Upper lobe of left lung (tissue), 6 donors: ENCODE measurements around the gene PAPSS2. TPM values are rescaled to one million over a fixed set of nuclear protein-coding genes. Genes with fewer than 3 reads are reported as not detected.

Source experiments
- ATAC-seq, 2 donors: fragments of 200-7000 bp; cut with Tn5 transposase; one replicate each; pipeline ENCODE4 v1.9.1; 2022; ENCODE audit warnings: mild to moderate bottlenecking in 2 of 2, moderate library complexity in 2 of 2; ENCODE audit not compliant: low FRiP score in 2 of 2
- DNase-seq, 2 donors: peaks; one replicate each; pipeline ENCODE4 v3.0.0-alpha.2; 2019 to 2020
- H3K27ac ChIP-seq, 4 donors: fragments of 200-600 bp; sonication (generic); one replicate each; pipeline ENCODE4 v1.5.1; 2016 to 2019
- H3K27me3 ChIP-seq, 4 donors: fragments of 200-600 bp; sonication (generic); one replicate each; pipeline ENCODE4 v1.5.1; 2017 to 2019
- H3K36me3 ChIP-seq, 4 donors: fragments of 200-600 bp; sonication (generic); one replicate each; pipeline ENCODE4 v1.5.1; 2016 to 2019
- H3K4me1 ChIP-seq, 4 donors: fragments of 200-600 bp; sonication (generic); one replicate each; pipeline ENCODE4 v1.5.1; 2018 to 2019
- H3K4me3 ChIP-seq, 4 donors: fragments of 200-600 bp; sonication (generic); one replicate each; pipeline ENCODE4 v1.5.1; 2017 to 2019; ENCODE audit warnings: mild to moderate bottlenecking in 2 of 4, moderate library complexity in 1 of 4
- H3K9me3 ChIP-seq, 4 donors: fragments of 200-600 bp; sonication (generic); one replicate each; pipeline ENCODE4 v1.5.1; 2018 to 2019
- EP300 ChIP-seq, 4 donors: sonication (generic); formaldehyde crosslinking; IDR thresholded peaks; one replicate each; pipeline ENCODE4 v1.5.1; 2017; ENCODE audit warnings: antibody characterized with exemption in 4 of 4, control low read depth in 2 of 4
- POLR2A ChIP-seq, 4 donors: fragments of 450-650 bp; IDR thresholded peaks; one replicate each; pipeline ENCODE4 v1.5.1; 2016 to 2017; ENCODE audit warnings: antibody characterized with exemption in 4 of 4, mild to moderate bottlenecking in 2 of 4
- POLR2AphosphoS5 ChIP-seq, 2 donors: sonication (generic); formaldehyde crosslinking; IDR thresholded peaks; one replicate each; pipeline ENCODE4 v1.5.1; 2017; ENCODE audit warnings: antibody characterized with exemption in 2 of 2
- WGBS, 2 donors: methylation state at CpG; one replicate each; pipeline ENCODE4 v1.1.5; 2017 to 2018; 5-methylcytosine and 5-hydroxymethylcytosine counted together
- total RNA-seq, 6 donors: library from RNA; depleted of rRNA in 4 of 6; stranded (reverse); fragments of >200 nt in 4 of 6; gene quantifications; one replicate each; pipeline versions ENCODE4 v1.1.0 to v1.2.1, GENCODE V29; 2016 to 2021
- TF ChIP-seq, protein P1 (sequence below), 6 experiments: fragments of 450-650 bp in 4 of 6; fragments of 200-600 bp in 2 of 6; sonication (generic) in 2 of 6; IDR thresholded peaks; one replicate each; pipeline ENCODE4 v1.5.1; 2016 to 2019; ENCODE audit warnings: antibody characterized with exemption in 6 of 6
- donor health status: DM: no; HTN: no; CAD: no; lungs with moderate emphysema.
- donor health status: DM: no; HTN: yes; CAD: no; lungs with severe emphysema.

PAPSS2 gene
- total RNA-seq, 6 donors from 2014 or later: 48.2 to 217 (median 159) TPM

DNA sequence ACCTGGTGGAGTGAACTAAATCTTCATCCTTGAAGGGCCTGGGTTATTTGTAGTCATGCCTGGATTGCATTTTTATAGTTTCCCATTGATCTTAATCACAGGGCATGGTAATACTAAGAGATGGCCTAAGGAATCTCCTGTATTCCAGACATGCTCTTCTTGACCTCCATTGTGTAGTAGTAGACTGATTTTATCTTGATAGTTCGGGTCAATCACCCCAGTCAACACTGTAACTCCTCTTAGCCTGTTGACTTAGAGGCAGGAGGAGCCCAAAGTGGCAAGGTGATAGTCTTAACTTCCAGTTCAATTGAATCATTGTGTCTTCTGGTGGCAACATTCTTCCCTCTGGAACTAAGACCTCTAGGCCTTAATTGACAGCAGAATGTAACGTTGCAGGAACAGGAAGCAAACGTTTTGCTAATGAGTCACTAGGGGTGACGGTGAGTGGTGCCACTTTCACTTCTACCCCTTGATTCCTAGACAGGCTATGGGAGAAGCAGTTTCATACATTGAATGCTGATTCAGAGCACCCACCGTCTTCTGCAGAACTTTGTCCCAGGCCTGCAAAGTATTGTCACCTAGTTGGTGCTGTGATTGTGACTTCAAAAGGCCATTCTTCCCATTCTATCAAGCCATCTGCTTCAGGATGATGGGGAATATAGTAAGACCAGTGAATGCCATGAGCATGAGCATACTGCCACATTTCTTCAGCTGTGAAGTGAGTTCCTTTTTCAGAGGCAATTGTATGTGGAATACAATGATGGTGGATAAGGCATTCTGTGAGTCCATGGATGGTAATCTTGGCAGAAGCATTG lies 24.0 kb upstream of the PAPSS2 start:
- peak overlapping the region in 1 of 4 donors; percentile 30 for H3K27ac ChIP-seq

GRCh38 chr10:87636313-87636915 lies 23.3 kb upstream of the PAPSS2 start:
- TF ChIP-seq EP300 (IDR thresholded peaks at IDR 0.05) (no peak), POLR2AphosphoS5 (IDR thresholded peaks at IDR 0.05) (no peak), POLR2A (IDR thresholded peaks at IDR 0.05) (no peak)
- TF ChIP-seq, protein P1, sequence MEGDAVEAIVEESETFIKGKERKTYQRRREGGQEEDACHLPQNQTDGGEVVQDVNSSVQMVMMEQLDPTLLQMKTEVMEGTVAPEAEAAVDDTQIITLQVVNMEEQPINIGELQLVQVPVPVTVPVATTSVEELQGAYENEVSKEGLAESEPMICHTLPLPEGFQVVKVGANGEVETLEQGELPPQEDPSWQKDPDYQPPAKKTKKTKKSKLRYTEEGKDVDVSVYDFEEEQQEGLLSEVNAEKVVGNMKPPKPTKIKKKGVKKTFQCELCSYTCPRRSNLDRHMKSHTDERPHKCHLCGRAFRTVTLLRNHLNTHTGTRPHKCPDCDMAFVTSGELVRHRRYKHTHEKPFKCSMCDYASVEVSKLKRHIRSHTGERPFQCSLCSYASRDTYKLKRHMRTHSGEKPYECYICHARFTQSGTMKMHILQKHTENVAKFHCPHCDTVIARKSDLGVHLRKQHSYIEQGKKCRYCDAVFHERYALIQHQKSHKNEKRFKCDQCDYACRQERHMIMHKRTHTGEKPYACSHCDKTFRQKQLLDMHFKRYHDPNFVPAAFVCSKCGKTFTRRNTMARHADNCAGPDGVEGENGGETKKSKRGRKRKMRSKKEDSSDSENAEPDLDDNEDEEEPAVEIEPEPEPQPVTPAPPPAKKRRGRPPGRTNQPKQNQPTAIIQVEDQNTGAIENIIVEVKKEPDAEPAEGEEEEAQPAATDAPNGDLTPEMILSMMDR (IDR thresholded peaks at IDR 0.05): no peak
- DNase-seq: no peak
- H3K36me3 ChIP-seq: no peaks in the 10 kb centered on the region
- ATAC-seq: no peak
- 91 to 99% methylated on average over 3 of the region's 3 CpGs for WGBS, 2 donors
- H3K27me3 ChIP-seq: no peaks in the 10 kb centered on the region
- no peak overlapping the region for H3K4me3 ChIP-seq
- peaks cover 0 to 3% (median 0%) of the 10 kb centered on the region in 4 donors for H3K4me1 ChIP-seq
- H3K9me3 ChIP-seq: no peaks in the 10 kb centered on the region
- H3K27ac ChIP-seq: peak overlapping the region in 1 of 4 donors; percentile 30

More for the DNA sequence above, 24.0 kb upstream of the PAPSS2 start:
- Histone ChIP-seq H3K9me3 (no peaks in the 10 kb centered on the region), H3K4me3 (no peak overlapping the region), H3K4me1 (peaks cover 0 to 3% (median 0%) of the 10 kb centered on the region in 4 donors), H3K36me3 (no peaks in the 10 kb centered on the region), H3K27me3 (no peaks in the 10 kb centered on the region)
- ATAC-seq (peak in 1 of 2 donors; percentile 65), DNase-seq (peak in 1 of 2 donors; percentile 61)
- 30 to 43% methylated on average over 3 to 5 of the region's 5 CpGs for whole genome bisulfite sequencing, 2 donors
- TF ChIP-seq EP300 (IDR thresholded peaks at IDR 0.05) (no peak), POLR2AphosphoS5 (IDR thresholded peaks at IDR 0.05) (no peak), POLR2A (IDR thresholded peaks at IDR 0.05) (no peak)
- TF ChIP-seq, protein P1 (IDR thresholded peaks at IDR 0.05): no peak

DNA sequence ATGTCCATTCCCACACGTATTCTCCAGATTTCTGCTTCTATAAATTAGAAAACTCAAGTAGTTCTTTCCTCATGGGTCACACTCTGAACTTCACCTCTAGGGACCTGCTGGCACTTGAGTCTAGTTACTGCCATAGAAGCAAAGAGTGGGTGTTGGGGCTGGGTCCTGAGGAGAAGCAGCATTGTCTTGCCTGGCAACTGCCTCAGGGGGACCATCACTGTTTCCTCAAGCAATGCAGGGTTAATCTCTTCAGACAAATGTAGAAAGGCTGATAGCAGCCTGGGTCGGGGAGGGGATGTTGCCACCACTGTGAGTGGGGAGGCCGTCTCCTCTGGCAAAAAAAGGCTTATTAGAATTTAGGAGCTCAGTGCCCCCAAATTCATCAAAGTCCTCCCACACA lies 20.2 kb upstream of the PAPSS2 start:
- H3K9me3 ChIP-seq: no peaks in the 10 kb centered on the region
- TF ChIP-seq EP300 (IDR thresholded peaks at IDR 0.05) (no peak), POLR2AphosphoS5 (IDR thresholded peaks at IDR 0.05) (no peak), POLR2A (IDR thresholded peaks at IDR 0.05) (no peak)
- TF ChIP-seq, protein P1 (IDR thresholded peaks at IDR 0.05): no peak
- DNase-seq: no peak

DNA sequence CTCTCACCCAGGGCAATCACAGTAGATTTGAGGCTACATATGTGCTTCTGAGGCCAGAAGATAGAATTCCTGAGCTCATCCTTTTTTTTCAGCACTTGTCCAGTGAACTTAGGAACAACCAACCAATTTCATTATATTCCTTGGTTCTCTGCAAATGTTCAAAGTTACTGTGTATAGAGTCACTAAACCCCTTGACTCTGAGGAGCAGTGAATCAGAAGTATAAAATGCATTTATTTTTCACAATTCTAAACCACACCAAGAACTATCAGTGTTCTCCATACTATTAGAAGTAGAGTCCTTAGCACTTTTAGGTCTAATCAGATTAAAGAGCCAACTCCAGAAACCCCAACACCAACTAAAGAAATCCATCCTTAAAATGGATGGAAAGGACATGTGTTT lies 19.6 kb upstream of the PAPSS2 start:
- no peak overlapping the region for H3K27ac ChIP-seq
- H3K27me3 ChIP-seq: no peaks in the 10 kb centered on the region
- no peak for ATAC-seq

More for the DNA sequence above, 20.2 kb upstream of the PAPSS2 start:
- Histone ChIP-seq H3K4me3 (no peak overlapping the region), H3K4me1 (peaks cover 0 to 3% (median 0%) of the 10 kb centered on the region in 4 donors), H3K27me3 (no peaks in the 10 kb centered on the region), H3K27ac (no peak overlapping the region), H3K36me3 (no peaks in the 10 kb centered on the region)
- WGBS, 2 donors: 95 to 97% methylated on average over 2 to 3 of the region's 3 CpGs
- ATAC-seq: no peak

More for the DNA sequence above, 19.6 kb upstream of the PAPSS2 start:
- Histone ChIP-seq H3K4me3 (no peak overlapping the region), H3K4me1 (peaks cover 0 to 3% (median 0%) of the 10 kb centered on the region in 4 donors), H3K9me3 (no peaks in the 10 kb centered on the region), H3K36me3 (no peaks in the 10 kb centered on the region)
- no peak for DNase-seq
- TF ChIP-seq EP300 (IDR thresholded peaks at IDR 0.05) (no peak), POLR2AphosphoS5 (IDR thresholded peaks at IDR 0.05) (no peak), POLR2A (IDR thresholded peaks at IDR 0.05) (no peak)
- TF ChIP-seq, protein P1 (IDR thresholded peaks at IDR 0.05): no peak
